GM18909 (cell line): Measurements from ENCODE around the gene ITGA6.
A peak's percentile ranks its signal among the peaks of the same experiment; 100 is the strongest.

Experiments
- ATAC-seq: cut with Tn5 transposase; IDR thresholded peaks from one replicate; pipeline ENCODE4 v1.9.1; 2021; ENCODE audit warnings: mild to moderate bottlenecking; ENCODE audit not compliant: unreplicated experiment, poor library complexity

ITGA6 gene

DNA sequence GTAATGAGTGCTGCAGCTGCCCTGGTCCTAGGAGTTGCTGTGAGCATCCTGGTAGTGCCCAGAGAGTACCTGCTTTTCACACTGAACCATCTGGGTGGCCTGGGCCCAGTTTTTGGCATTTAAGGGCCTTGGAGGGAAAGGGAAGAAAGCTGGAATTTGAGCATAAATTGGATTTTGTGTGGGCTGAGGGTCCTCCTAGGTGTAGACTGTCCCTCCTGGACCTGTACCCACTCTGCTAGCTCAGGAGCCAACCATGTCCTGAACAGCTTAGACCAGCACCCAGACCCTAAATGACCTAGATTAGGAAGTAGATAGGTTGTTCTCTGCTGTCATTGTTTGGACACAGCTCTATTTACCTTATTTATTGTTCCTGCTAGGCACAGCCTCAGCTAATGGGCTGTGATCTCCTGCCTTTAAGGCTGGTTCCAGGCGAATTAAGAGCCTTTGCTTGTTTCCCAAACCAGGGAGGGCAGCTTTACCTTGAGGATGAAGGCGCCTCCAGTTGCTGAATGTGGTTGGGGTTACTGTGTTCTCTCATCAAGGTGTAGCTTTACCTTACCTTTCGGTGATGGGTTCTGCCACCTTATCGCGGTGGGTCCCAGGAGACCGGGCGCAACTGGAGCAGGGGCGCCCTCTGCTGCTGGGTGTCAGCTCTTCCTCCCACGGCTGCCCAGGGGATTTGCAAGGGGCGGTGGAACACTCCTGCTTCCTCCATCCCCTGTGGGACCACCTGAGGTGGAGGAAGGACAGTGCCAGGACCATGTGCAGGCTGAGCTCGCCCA, 34.4 kb downstream of the ITGA6 start:
- ATAC-seq, result peak; percentile 61

DNA sequence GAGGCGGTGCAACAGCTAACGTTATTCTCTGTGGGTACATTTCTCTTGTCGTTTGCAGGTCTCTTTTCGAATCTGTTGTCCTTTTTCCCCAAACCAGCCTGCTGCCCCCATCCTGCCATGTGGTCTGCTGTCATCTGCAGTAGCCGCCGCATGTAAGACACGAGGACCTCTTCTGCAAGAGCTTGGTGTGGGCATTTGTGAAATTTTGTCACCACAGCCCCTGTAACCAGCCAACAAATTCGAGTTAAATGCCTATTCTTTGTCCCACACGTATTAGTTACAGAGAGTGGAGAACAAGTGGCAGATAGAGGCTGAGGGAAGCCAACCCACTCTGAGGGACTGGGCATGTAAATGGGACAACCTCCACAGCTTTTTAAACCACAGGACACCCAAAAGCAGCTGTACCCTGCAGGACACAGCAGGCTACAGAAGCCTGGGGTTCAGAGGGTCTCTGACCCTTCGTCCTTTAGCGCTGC, 35.0 kb downstream of the ITGA6 start:
- ATAC-seq, result no peak

DNA sequence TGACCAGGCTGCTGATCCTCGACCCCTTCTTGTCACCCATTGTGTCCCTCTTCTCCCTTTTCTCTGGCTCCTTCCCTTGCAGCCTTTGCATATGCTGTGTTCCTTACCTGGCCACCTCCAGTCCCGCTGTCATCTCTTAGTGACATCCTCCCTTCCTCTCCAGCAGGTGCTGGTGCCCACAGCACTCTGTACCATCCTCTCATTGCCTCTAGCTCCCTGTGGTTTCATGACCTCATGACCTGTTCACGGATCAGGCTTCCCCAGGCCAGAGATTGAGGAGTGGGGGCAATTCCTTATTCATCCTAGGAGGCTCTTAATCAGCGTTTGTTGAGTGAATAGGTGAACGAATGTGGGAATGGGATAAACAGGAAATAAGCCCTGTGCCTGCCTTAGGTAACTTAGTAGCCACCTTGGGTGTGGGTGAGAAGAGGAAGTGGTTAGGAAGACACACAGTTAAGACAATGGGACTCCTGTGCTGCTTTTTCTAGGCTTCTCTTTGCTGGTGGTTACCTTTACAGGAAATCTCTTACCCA, 35.5 kb downstream of the ITGA6 start:
- peak; percentile 64 for ATAC-seq

DNA sequence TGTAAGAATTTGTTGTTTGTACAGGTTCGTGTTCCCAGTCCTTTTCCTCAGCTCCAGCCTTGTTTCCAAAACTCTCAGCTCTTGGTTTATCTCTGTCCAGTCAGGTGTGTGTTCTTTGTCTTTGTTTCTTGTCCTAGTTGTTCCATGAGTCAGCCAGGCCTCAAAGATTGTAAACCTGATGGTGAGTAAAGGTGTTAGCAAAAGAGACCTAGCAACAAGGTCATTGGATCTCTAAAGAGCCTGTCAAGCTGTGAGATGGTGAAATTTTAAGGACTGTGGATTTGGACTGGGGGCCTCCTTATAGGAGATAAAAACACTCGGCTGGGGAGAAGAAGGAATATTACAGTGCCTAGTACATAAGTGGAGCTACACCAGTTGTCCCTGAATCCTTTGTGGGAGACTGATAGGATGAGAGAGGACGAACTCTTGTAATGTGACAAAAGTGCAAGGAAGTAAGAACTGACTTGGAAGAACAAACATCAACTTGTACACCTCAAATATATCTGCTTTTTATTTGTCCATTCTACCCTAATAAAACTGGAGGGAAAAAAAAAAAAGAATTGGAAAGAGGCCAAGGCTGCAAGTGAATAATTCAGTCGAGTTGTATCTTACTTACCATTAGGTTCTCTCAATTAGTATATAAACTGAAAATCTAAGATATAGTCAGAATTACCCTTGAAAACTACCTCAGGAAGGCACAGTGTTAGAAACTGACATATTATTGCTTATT, 37.2 kb downstream of the ITGA6 start:
- no peak for ATAC-seq

DNA sequence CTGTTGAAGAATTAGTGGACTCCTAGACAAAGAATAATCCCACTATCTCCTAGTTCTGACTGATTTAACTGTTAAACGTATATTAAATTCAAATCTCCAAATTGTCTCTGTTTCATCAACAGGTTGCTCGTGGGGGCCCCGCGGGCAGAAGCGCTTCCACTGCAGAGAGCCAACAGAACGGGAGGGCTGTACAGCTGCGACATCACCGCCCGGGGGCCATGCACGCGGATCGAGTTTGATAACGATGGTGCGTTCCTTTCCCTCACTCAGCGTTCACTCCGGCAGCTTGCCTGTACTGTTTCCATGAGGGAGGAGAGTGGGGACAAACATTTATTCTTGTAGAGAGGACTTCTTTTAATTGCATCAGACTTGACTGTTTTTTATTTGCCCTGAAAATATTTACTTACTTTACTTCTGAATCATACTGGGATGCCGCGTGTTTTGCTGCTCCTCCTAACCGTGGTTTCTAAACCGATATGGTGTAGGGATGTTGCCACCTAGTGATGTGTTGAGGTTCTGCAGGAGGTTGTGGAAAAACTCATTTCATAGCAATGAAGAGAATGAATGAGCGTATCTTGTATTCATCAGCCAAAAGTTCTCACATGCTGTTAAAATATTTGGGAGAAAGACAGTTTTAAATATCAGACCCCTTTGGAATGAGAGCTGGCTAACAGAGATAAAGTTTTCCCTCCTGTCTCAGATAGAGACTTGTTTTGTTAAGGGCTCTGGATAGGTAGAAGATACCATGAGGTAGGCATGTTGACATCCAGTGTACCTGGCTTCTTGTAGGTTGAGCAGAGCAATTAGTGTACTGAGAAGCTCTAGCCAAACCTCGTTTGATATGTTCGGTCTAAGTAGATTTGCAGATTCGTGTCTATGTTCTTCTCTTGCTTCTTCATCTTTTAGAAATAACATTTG, 38.3 kb downstream of the ITGA6 start:
- ATAC-seq, result no peak

DNA sequence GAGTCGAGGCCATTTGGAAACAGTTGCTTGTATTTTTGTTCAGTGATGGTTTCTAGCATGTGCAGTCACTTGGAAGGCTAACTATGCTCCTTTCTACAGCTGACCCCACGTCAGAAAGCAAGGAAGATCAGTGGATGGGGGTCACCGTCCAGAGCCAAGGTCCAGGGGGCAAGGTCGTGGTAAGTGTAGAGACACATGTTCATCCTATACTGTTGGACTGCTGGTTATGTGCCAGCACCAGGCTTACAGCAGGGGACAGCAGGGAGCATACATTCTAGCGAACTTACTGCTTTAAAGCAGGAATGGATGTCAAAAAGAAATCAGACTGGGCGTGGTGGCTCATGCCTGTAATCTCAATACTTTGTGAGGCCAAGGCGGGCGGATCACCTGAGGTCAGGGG, 40.0 kb downstream of the ITGA6 start:
- ATAC-seq, result no peak

DNA sequence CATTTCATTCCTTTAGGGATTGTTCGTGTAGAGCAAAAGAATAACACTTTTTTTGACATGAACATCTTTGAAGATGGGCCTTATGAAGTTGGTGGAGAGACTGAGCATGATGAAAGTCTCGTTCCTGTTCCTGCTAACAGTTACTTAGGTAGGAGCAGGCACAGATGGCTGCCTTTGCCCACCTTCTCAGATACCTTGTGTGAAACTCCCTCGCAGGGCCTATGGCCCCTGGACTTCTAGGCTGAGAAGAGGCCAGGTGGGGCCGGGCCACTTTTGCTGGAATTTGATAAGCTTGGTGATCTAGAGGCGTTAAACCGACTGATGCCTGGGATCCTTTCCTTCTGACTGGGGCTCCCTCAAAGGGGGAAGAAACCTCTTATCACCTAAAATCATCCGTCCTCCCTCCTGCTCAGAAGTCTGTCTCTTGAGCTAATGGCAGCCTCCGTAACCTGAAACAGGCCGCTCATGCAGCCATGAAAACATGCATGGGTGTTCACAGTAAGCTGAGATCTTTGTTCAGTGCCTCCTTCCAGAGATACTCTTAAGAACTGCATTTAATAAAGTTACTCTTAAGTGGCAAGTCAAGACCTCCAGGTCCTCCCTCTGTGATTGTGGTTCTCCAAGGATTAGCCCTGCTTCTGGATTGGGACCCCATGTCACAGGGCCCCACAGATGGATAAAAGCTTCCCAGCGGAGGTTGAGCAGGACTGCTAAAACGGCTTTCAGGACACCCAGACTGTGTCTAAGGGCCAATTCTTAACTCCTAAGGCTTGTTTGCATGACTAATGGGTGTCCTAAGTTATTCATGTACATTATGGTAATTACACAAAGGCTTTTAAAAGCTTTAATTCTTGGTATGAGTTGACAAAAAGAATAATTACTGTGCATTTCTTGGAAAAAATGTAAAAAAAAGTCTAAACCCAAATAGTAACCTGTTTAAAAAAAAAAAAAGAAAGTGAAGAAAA, 43.9 kb downstream of the ITGA6 start:
- ATAC-seq, result no peak

DNA sequence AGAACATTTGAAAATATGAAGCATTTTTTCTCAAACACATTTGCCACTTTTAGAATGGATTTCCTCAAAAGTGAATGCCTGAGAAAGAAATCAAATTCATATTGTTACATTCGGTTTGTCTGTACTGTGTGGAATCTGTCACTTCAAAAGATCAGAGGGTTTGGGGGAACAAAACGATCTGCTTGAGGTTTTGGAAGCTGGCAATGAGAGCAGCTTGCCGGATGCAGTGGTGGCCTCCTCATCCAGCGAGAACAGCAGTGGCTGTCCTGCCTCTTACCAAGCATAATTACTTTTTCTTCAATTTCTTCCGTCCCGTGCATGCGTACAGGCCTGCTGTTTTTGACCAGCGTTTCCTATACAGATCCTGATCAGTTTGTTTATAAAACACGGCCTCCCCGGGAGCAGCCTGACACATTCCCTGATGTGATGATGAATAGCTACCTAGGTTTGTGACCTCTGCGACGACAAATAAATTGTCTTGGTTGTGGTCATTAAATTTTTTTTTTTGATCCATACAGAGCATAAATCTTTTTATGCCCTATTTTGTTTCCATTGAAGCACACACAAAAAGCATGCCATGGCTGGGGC, 45.2 kb downstream of the ITGA6 start:
- no peak for ATAC-seq

DNA sequence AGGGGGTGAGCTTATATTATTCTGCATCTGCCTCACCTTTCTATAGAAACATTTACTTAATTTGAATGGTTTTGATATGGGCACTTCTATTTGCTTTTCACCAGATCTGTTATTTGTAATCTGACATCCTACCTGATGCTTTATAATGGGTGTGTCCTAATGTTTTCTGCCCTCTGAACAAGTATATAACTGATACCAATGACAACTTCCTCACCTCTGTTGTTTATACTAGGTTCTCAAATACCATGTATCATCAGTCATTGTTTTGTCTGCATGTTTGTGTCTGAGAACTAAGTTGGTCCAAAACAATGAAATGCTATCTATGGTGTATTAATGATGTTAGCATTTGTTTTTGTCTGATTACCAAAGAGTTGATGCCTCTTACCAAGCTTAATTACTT, 45.8 kb downstream of the ITGA6 start:
- no peak for ATAC-seq

DNA sequence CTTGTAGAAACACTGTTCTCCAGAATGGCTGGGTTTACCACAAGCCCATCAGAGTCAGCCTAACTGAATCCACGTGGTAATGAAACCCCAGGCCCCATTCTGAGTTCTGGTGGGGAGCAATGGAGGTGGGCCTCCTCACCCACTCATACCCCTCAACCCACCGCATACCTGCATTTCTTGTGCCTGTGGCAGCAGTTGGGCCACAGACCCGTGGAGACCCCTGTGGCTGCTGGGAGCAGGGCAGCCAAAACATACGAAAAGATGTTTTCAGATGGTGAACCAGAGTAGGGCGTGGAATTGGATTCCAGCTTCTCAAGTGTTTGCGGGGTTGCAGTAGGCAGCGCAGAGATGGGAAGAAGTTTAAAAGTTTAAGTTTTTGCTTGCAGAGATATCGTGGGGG, 51.0 kb downstream of the ITGA6 start:
- no peak for ATAC-seq

DNA sequence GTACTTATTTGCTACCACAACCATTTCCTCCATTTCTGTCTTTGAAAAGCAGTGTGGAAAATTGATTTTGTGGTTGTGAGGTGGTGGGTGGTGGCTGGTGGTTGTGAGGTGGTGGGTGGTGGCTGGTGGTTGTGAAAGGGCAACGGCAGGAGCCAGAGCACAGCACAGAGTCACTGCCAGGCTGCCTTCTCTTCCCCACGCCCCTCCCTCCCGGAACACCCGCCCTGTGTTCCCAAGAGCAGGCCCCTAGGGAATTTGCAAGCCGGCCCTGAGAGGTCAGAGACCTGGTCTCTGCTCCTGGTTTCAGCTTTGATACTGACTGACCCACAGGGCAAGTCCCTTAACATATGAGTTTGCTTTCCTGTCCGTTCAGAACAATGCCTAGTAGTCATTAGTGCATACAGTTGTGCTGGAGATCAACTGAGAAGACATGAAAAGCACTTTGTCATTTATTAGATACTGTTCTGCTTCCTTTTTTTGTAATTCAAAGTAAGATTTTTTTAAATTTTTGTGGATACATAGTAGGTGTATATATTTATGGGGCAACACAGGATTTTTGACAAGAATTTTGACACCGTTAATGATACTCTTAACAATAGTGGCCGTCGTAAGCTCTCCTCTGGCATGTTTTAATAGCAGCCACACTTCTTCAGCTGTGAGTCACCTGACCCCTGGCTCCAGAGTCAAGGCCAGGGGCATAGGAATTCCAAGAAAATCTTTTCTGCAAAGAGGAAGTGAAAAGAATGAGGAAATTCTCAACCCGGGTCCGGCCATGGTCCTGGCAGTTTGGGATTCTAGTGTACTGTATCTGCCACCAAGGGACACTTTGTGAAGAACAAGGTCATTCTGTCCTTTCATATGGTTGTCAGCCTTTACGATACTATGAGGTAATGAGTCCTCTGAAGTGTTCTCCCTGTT, 53.2 kb downstream of the ITGA6 start:
- no peak for ATAC-seq

DNA sequence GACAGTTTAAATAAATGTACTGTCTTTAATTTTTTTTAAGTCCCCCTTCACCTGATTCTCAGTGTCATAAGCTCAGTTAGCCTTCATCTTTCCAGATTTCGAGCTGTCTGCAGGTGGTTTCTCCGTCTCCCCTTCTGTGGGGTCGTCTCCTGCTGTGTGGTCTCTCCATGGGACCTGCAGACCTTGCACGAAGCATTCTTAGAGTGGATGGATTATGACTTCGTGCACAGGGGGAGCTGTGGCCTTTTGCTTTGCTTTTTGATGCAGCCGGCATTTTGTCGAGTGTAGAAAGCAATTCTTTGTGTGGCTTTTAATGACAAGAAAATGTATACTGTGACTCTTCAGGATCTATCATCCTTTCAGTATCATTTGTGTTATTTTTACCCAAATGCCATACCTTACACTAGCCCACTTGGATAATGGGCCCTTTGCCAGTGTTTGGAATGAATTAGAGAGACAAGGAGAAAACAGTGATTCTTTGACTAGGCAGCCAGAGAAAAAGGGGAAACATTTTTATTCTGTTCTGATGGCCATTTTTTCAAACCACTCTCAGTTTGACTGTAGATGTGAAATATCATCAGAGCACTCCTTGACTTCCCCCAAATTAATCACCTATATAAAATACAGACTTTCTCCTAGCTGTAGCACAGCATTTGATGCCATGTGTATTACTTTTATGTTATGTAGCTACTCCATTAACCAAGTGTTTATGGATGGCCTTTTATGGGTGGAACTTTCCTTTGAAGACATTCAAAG, 54.3 kb downstream of the ITGA6 start:
- ATAC-seq, result no peak

DNA sequence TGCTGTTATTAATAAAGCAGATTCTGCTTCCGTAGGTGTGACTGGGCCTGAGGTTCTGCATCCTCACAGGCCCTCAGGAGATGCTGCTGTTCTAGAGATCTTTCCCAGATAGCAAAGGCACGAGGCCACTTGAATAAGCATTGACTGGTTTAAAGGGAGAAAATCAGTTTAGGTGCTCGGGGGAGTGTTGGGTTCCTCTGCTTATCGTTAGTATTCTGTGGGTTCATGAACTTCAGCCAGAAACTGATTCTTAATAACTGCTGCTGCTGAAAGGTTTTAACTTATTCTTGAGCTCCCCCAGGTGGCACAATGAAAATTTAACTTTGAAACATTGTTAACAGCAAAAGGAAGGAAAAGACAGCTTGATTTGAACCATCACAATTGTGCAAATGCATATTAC, 56.9 kb downstream of the ITGA6 start:
- no peak for ATAC-seq

DNA sequence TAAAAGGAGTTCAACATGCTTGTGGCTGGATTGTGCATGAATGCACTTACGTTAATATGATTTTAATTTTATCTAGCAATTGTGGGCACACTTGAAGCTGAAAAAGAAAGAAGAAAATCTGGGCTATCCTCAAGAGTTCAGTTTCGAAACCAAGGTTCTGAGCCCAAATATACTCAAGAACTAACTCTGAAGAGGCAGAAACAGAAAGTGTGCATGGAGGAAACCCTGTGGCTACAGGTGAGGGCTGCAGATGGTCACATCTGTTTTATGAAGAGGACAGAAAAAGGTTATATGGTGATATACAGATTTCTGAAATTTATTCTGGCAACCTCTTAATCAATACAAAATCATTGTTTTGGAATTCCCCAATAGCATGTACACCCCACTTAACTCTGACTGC, 57.3 kb downstream of the ITGA6 start:
- ATAC-seq, result no peak

DNA sequence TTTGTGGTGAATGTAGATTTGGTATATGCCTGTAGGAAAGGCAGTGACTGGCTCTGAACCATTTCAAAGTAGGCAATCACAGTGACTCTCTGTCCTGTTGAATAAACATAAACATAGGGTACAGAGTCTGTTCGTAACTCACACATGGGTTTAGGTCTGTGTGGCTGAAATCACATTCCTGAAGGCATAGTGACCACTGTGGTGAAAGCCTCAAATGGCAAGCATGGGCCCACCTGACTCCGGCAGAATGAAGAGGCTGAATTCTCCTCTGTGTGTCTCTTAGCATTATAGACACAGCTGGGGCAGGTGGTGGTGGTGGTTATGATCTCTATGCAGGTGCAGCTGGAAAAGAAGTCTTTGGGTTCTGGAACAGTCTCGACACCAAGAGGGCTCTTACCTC, 61.2 kb downstream of the ITGA6 start:
- no peak for ATAC-seq

DNA sequence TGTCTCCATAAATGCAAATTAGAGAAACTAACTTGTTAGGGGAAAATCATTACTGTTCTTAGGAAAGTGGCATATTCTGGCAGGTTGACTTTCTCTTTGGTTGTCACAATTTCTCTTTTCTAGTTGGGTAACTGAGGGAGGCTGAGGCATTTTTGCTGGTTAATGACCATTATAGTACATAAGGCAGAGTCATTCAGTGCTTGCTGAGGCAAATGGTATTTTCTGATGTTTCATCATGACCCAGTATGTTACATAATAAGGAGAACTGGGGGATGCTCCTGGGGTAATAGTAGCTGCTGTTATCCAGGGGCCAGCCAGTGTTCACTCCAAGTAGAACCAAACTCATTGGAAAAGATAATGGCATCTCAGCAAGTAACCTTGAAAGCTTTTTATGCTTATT, 62.3 kb downstream of the ITGA6 start:
- no peak for ATAC-seq

DNA sequence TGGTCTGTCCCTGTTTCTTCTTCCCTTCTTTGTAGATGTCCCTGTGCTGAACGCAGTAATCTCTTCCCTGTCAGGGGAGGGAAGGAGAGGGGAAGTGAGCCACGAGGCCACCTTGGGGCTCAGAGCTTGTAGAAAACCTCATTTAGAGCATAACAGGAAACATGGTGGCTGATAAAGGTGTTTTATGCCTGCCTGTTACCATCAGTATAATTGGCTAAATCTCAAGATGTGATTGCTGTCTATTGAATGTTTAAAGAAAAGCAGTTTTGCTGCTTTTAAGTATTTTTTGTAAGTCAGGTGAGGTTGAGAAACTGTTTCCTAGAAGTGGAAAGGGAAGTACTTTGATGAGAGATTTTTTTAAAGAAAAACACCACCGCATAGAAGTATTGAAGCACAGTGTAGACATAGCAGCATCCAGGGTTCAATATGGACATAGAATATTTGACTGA, 68.8 kb downstream of the ITGA6 start:
- no peak for ATAC-seq
